K562 (cell line): ENCODE results near the gene CRYBG1. TPM values are rescaled to one million over a fixed set of nuclear protein-coding genes. Genes with fewer than 3 reads are reported as not detected.

Source experiments
- CTCF ChIP-seq, 3 experiments: IDR thresholded peaks in 2 of 3; conservative IDR thresholded peaks in 1 of 3; 2 replicates each; pipeline ENCODE4 v1.5.1; 2011 to 2012; ENCODE audit warnings: low read length in 3 of 3, mild to moderate bottlenecking in 3 of 3, control low read depth in 2 of 3, improper control_type of control experiment in 1 of 3, inconsistent platforms in 1 of 3, low read depth in 1 of 3, mixed read lengths in 1 of 3, moderate library complexity in 1 of 3; ENCODE audit not compliant: insufficient read depth in 2 of 3
- HMGXB4 ChIP-seq: sonication (generic); formaldehyde crosslinking; IDR thresholded peaks from 2 replicates; pipeline ENCODE4 v1.8.1; 2023; ENCODE audit warnings: mild to moderate bottlenecking, missing genetic modification reagents
- MAFG ChIP-seq: fragments of 450-650 bp; conservative IDR thresholded peaks from 2 replicates; pipeline ENCODE4 v1.6.1; 2016; ENCODE audit warnings: missing genetic modification characterization, missing compliant biosample characterization
- RREB1 ChIP-seq: fragments of 250-450 bp; sonication (Bioruptor Pico); IDR thresholded peaks from 2 replicates; pipeline ENCODE4 v1.4.0; 2020
- SIX5 ChIP-seq, 2 experiments: IDR thresholded peaks; 2 replicates each; pipeline ENCODE4 v1.6.1; 2011; ENCODE audit warnings: low read length in 2 of 2, borderline replicate concordance in 1 of 2, low read depth in 1 of 2, mild to moderate bottlenecking in 1 of 2, moderate library complexity in 1 of 2; ENCODE audit not compliant: insufficient read depth in 1 of 2
- SMARCC2 ChIP-seq: fragments of 450-650 bp; IDR thresholded peaks from 2 replicates; pipeline ENCODE4 v1.6.1; 2017; ENCODE audit warnings: antibody characterized with exemption, moderate library complexity, mild to moderate bottlenecking, low read depth
- ZNF197 ChIP-seq: fragments of 200-800 bp; sonication (Bioruptor generic); IDR thresholded peaks from 2 replicates; pipeline ENCODE4 v1.6.1; 2016; ENCODE audit warnings: low read depth, missing genetic modification characterization, missing compliant biosample characterization
- ZNF395 ChIP-seq: fragments of 200-800 bp; sonication (Bioruptor generic); IDR thresholded peaks from 2 replicates; pipeline ENCODE4 v1.6.1; 2017; ENCODE audit warnings: missing genetic modification characterization, missing compliant biosample characterization
- polyA plus RNA-seq, 8 experiments: library from polyadenylated mRNA; depleted of rRNA in 4 of 8; stranded (reverse) in 5 of 8; unstranded in 3 of 8; fragments of >200 nt; fragmentation: Nextera tagmentation in 2 of 8; fragmentation: Illumina TruSeq in 1 of 8; extraction: Ambion mirVana in 2 of 8; extraction: Trizol in 1 of 8; gene quantifications; 2 replicates each; pipeline versions ENCODE4 v1.2.1 to v1.2.3, GENCODE V29; 2011 to 2014; ENCODE audit warnings: inconsistent platforms in 1 of 8, missing spikeins in 1 of 8
- total RNA-seq, 7 experiments: library from RNA; depleted of rRNA in 6 of 7; stranded (reverse); fragments of >200 nt in 6 of 7; fragmentation: Illumina TruSeq in 2 of 7; extraction: Trizol in 2 of 7; gene quantifications; 2 replicates each; pipeline versions ENCODE4 v1.2.1 to v1.2.3, GENCODE V29; 2011 to 2021; ENCODE audit warnings: low replicate concordance in 1 of 7

Gene CRYBG1
- total and polyA plus RNA-seq, 9 of the 15 experiments (the other 6 are each of a cell fraction or from before 2014, with no cell fraction given) = 0.07 to 0.47 (median 0.11) TPM

GRCh38 chr6:106325336-106326178 lies 35.0 kb upstream of the CRYBG1 start, which contains the start of gene ATG5 (continued):
- TF ChIP-seq CTCF (IDR thresholded peaks at IDR 0.05 in 2 of 3, conservative IDR thresholded peaks at IDR 0.05 in 1 of 3; ENCODE audit: insufficient read depth in 2 of 3, low read depth in 1 of 3, low read length in 3 of 3) (0 out of 6 replicates have a peak, but pooled peaks of 1 of the 3 experiments have one; percentile 6), MAFG (0 out of 2 replicates have a peak, but pooled peaks have one; percentile 22), SIX5 (IDR thresholded peaks at IDR 0.05; ENCODE audit: borderline replicate concordance in 1 of 2, insufficient read depth in 1 of 2, low read depth in 1 of 2, low read length in 2 of 2) (peak; percentile 35 to 41; a peak in 3 of 4 replicates), ZNF197 (no peak), RREB1 (CRISPR knock-in tag) (peak; percentile 61; the same call in 1 of the 2 replicates), SMARCC2 (no peak), HMGXB4 (CRISPR knock-in tag) (no peak), ZNF395 (CRISPR knock-in tag) (peak; percentile 75; the same call in 1 of the 2 replicates)
